Activated CD8-positive, alpha-beta memory T cell treated with anti-CD3 and anti-CD28 coated beads for 24 hours (primary cell): Measurements from ENCODE around the gene BCDIN3D.

Experiments
- DNase-seq: peaks from one replicate; pipeline ENCODE4 v3.0.0-alpha.2; 2020

The BCDIN3D gene

GRCh38 chr12:49818241-49818895 is 24.5 kb downstream of the BCDIN3D start:
- DNase-seq: no peak

- no peak for DNase-seq
These were observed 29.8 kb downstream of the BCDIN3D start for GRCh38 chr12:49813131-49813530.

- no peak for DNase-seq
These were observed 30.9 kb downstream of the BCDIN3D start for GRCh38 chr12:49811961-49812401.

- no peak for DNase-seq
These were observed 31.8 kb downstream of the BCDIN3D start for GRCh38 chr12:49811136-49811535.

GRCh38 chr12:49809906-49810389 is 33.0 kb downstream of the BCDIN3D start:
- DNase-seq: no peak

GRCh38 chr12:49809381-49809905 is 33.5 kb downstream of the BCDIN3D start:
- no peak for DNase-seq

- no peak for DNase-seq
These were observed 34.1 kb downstream of the BCDIN3D start for GRCh38 chr12:49808686-49809380.

- DNase-seq: no peak
These were observed 34.8 kb downstream of the BCDIN3D start for GRCh38 chr12:49807991-49808580.

GRCh38 chr12:49806877-49807276 is 36.0 kb downstream of the BCDIN3D start:
- no peak for DNase-seq

- no peak for DNase-seq
These were observed 36.5 kb downstream of the BCDIN3D start for GRCh38 chr12:49806321-49806813.

GRCh38 chr12:49805409-49805808 is 37.5 kb downstream of the BCDIN3D start:
- DNase-seq: no peak

GRCh38 chr12:49804821-49805220 is 38.1 kb downstream of the BCDIN3D start:
- no peak for DNase-seq

GRCh38 chr12:49803693-49804450 is 39.0 kb downstream of the BCDIN3D start:
- DNase-seq: no peak

- no peak for DNase-seq
These were observed 41.5 kb downstream of the BCDIN3D start for GRCh38 chr12:49801141-49802063.

GRCh38 chr12:49800421-49801140 is 42.3 kb downstream of the BCDIN3D start:
- no peak for DNase-seq

GRCh38 chr12:49798934-49799333 is 44.0 kb downstream of the BCDIN3D start:
- no peak for DNase-seq

GRCh38 chr12:49798248-49798647 is 44.7 kb downstream of the BCDIN3D start:
- no peak for DNase-seq

GRCh38 chr12:49797449-49797776 is 45.5 kb downstream of the BCDIN3D start:
- DNase-seq: no peak

- DNase-seq: no peak
These were observed 46.1 kb downstream of the BCDIN3D start for GRCh38 chr12:49796606-49797448.

- DNase-seq: no peak
These were observed 46.8 kb downstream of the BCDIN3D start for GRCh38 chr12:49796155-49796554.
